NCI-H748 (cell line): ENCODE measurements around the gene KCNQ2.

ENCODE experiments used
- DNase-seq: peaks from one replicate; lab custom pipeline; 2025; ENCODE audit not compliant: unreplicated experiment; lab: John Stamatoyannopoulos, UW

KCNQ2 gene

DNA sequence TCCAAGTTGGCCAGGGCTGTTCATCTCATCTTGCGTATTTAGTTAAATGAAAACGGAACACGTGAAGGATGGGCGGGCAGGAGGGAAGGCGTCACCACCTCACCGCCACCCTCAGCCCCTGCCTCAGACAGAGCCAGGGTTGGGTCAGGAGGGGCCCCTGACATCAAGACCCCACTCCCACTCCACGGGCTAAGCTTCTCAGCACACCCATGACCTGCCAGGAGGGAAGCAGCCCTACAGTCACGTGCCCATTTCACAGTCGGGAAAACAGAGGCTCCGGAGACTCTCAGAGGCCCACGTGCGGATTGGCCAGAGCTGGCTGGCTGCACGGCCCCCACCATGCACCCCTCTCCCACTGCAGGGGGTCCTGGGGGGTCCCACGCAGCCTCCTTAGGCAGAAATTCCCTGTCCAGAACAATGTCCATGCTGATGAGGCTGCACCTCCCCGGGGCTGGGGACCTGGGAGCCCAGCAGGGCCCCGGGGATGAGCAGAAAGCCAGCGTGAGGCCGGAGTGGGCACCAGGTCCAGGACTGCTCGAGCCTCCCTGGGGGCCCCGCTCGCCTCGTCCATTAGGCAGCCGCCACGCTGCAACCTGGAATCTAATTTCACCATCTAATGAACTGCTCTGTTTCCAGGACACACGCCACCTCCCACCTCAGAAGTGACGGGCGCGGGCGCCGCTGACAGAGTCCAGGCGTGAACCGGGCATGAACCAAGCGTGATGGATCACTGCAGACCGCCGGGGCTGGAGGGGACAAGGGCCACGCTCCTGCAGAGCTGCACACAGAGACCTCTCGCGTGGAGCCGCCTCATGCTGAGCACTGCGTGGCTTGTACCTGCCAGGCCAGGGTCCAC, 15.8 kb downstream of the KCNQ2 start:
- peak; percentile 19 for DNase-seq

DNA sequence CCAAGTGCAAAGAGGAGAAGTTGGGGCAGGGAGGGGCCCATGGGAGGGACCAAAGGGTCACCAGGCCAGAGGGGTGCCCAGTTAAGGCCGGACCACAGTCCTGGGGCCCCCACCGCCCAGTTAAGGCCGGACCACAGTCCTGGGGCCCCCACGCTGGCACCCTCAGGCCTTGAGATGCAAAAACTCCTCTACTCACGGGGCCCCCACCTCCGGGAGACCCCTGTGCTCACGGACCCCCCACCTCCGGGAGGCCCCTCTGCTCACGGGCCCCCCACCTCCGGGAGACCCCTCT, 16.9 kb downstream of the KCNQ2 start:
- DNase-seq, result no peak

DNA sequence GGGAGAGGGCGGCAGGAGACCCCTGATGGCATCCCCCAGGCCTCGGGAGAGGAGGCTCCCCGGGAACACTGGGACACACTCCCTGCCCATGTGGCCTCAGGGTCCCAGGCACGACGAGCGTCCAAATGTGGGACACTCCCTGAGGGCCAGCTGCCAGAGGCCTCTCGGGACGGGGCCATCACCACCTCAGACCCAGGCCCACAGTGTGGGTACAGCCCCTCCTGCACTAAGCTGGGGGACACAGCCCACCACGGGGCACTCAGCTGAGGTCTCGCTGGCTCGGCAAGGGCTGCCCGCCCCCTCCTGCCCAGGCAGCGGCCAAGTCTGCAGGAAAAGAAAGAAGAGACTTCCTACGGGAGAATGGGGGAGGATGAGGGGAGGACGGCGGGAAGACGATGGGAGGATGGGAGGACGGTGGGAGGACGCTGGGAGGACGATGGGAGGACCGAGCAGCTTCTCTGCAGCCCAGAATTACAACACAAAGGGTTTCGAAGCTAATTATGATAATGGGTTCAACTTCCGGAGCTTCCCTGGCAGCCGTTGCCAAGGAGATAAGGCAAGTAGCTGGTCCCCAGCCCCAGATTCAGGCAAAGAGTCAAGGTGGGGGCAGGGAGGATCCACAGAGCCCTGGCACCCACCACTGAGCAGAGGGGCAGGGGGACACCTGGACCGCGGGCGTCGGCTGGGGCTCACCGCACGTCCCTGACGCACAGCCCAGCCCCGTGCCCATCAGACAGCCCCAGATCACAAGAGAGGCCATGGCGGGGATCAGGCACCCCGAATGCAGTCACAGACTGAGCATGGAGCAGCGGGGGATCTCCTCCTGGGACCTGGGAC, 17.5 kb downstream of the KCNQ2 start:
- peak; percentile 91 for DNase-seq

DNA sequence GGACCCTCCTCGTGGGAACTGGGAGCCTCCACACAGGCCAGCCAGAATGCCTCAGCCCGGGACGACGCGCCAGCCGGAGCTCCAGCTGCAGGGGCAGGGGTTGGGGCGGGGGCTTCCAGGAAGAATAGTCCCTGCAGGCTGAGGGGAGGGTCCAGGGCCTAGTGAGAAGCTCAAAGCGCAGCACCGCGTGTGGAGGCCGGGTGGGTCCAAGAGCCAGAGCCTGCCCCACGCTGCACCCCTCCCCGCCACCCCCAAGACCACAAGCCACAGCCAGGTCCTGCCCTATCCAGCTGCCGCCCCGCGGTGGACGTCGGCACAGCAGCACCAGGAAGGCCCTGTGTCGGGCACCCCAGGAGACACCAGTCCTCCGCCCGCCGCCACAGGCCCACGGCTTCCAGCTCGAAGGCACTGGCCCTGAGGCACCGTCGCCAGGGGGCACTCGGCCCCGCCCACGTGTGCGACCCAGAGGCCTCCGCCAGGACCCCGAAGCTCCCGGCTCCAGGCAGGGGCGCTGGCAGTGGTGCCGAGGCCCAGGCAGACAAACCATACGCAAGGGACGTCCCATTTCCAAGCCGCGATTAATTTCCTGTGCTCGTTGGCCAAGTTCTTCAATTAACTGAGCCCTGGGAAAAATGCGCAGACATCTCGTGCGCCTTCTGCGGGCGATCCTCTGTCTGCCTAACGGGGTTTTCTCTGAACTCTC, 19.5 kb downstream of the KCNQ2 start:
- no peak for DNase-seq

DNA sequence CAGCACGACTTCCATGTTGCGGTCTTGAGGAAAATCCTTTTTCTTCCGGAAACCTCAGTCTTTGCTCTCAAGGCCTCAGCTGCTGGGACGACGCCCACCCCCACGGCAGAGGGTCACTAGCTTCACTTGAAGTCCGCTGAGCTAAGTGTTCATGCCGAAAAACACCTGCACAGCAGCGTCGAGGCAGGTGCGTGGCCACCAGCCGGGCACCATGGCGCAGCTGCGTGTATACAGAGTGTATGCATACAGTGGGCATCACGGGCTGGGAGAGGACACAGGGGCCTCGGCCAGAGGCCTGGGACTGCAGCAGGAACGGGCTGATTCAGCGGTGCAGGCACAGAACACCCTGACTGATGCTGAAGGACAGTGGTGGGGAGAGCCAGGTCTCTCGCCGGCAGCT, 20.1 kb downstream of the KCNQ2 start:
- DNase-seq, result no peak

DNA sequence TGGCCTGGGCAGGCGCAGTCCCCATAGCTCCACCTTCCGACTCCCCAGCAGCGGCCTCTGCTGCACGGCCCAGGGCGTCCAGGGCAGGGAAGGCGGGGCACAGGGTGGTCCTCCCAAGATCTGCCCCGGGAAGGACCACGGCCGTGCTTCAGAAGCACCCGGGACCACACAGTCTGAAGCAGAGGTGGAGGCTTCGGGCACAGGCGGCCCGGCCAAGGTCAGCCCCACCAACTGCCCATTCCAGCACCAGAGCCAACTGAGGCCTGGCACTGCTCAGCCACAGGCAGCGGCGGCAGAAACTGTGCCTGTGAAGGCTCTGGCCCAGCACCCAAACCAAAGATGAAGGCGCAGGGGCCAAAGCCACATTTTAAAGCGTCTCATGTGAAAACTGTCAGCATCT, 20.6 kb downstream of the KCNQ2 start:
- DNase-seq, result no peak

DNA sequence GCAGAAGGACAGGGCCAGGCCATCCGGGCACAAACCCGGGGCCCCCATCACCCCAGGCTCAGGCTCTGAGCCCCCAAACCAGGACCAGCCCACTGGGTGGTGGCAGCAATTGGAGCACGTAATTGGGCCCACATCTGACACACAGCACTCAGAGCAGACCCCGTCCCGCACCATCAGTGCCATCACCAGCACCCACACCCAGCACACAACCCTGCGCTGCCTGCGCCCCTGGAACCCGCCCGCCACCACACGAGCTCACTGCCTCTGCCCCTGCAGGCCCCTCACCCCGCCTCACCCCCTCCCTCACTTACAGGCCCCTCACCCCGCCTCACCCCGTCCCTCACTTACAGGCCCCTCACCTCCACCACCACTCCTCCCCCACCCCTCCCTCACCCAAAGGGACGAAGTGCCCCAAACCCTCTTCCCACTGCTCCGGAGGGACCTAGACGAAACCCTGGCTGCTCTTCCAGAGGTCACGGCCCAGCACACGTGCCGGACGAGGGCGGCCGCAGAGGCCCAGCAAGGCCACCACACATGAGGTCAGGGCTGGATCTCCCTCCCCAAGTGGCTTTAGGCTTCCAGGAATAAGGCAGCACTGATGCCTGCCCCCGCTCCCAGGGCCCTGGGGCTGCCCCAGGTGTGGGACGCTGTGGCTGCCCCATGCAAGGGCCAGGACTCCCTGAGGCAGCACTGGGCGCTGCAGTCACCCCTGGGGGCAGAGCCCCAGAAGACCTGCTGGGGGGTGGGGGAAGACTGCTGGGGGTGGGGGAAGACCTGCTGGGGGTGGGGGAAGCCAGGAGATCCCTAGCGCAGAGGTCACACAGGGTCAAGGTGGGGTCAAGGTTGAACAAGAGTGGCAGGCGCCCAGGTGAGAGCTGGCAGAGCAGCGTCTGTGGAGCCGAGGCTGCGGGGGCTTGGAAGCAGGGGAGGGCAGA, 22.4 kb downstream of the KCNQ2 start:
- no peak for DNase-seq

DNA sequence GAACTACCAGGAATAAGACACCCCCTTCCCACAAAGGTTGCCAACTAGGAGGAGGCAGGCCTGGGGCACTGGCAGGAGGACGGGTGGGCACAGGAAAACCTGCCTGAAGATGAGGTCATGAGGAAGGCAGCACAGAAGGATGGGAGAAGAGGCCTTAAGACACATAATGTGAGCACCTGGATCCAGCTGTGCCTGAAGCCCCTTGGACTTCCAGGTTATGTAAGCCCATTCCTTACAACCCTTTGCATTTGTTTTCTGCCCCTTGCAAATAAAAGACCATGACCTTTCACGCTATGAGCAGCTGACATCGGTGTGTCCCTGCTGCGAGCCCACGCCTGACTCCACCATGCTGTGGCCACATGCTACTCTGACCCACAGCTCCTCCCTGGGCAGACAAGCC, 23.4 kb downstream of the KCNQ2 start:
- DNase-seq, result no peak

DNA sequence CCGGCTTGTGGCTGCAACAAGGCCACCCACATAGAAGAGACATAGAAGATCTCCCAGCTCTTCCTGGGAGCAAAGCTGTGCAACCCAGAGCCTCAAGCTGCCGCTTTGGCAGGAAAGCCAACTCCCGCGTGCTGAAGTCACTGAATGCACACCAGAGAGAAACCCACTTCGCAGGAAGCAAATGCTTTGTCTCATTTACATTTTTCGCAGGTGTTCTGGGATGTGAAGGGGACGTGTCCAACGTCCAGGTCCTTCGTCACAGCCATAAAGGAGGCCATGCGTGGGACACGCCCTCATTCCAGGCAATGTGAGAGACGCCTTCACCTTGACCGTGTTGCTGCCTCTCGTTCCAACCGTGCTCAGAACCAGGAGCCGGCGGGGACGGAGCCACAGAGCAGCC, 24.4 kb downstream of the KCNQ2 start:
- DNase-seq, result peak; percentile 24

DNA sequence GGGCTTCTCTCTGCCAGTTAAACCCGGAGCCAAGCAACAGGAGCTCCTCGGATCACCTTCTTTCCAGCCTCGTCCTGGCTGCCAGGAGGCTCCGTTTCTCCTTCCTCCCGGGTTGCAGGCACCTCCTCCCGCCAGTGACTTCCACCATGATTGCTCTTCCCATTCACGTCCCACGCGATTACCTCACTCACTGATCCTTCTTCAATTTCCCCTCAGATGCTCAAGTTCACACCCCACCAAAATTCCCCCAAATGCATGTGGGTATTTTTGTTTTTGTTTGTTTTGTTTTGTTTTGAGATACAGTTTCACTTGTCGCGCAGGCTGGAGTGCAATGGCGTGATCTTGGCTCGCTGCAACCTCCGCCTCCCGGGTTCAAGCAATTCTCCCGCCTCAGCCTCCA, 25.1 kb downstream of the KCNQ2 start:
- no peak for DNase-seq

DNA sequence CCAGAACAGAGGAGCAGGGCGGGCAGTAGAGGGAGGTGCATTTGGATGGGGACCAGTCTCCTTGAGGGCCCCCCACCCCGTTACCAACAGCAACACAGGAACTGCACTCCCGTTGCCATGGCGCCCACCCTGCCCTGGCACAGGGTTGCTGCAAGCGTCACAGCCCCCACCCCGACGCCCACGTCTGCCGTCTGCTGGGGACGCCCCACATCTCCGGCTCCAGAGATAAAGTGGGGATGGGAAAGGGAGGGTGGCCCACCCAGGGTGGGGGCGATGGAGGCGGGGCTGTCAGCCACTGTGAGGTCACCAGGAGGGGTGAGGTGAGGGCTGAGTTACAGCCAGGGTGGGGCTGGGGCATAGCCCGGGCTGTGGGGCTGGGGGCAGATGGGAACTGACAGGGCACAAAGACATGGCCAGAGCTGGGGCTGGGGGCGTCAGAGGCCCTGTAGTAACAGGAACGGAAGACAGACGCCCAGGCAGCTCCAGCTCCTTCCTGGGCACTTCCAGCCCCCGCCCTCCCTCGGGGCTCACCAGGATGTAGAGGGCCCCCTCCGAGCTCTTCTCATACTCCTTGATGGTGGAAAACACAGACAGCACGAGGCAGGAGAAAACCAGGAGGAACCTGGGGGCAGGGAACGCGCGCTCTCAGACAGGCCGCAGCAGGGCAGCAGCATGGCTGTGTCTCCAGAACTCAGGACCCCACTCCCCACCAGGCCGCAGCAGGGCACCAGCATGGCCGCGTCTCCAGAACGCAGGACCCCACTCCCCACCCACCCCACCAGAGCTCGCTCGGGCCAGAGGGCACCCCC, 26.0 kb downstream of the KCNQ2 start:
- DNase-seq, result no peak

DNA sequence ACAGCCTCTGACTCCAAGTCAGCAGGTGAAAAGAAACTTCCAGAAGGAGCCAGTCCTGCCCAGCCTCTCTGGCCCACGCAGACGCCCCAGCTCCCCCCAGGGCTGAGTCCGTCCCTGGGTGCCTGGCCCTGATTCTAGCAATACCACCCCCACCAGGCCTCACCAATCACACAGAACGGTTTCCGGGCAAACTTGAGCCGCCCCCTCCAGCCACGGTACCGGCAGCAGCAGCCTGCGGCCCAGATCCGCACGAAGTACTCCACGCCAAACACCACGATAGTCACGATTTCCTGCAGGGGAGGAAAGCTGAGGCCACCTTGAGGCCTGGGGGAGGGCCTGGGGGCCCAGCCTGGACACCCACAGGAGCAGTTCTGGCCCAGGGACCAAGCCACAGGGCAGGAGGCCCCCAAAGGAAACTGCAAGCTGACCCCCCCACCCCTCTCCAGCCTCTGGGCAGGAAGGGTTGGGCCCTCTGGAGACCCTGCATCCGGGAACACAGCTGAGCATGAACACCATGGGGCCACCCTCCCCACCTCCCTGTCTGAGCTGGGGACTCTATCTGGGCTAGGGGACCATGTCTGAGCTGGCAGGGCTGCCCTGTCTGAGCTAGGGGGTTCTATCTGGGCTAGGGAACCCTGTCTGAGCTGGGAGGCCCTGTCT, 27.2 kb downstream of the KCNQ2 start:
- DNase-seq, result no peak

DNA sequence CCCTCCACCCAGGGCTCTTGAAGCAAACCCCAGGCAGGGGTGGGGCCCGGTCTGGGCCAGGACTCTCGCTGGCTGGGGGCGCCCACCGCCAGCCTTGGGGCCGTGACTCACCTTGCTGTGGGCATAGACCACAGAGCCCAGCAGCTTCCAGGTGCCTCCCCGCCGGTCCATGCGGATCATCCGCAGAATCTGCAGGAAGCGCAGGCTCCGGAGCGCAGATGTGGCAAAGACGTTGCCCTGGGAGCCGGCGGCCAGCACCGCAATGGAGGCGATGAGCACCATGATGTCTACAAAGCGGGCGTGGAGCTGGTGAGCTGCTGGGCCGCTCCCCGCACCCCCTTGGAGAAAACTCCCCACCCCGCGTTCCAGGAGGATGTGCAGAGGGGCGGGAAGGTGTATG, 27.9 kb downstream of the KCNQ2 start:
- DNase-seq, result no peak

DNA sequence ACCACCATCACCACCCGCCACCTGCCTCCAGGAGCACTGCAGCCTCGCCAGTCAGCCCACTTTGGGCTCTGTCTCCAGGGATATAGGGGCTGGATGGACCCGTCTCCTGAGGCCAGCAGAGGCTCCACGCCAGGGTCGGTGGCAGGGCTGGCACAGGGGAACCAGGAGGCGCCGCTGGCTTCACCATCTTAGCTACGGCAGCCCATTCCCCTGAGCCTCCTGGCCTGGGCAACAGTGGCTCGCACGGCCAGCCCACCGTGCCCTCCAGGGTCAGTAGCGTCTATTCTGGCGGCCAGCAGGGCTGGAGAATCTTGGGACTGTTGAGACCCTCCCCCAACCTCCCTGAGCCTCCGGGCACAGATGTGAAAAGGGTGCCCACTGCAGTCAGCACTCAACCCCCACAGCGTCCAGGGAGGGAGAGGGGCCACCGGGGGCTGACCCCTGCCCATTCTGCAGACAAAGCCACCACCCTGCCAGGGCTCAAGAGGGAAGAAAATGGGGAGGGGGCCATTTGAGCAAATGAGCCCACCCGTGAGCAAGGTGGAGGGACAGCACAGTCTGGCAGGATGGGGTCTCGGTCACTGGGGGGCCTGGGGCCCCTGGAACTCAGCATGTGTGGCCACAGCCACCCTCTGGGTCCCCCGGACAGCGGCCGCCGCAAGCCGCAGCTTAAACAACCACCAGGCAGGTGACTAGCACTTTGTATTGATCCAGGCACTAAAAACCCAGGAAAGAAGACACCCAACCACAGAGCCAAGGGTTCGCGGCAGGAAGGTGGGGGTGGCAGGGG, 28.7 kb downstream of the KCNQ2 start:
- no peak for DNase-seq

DNA sequence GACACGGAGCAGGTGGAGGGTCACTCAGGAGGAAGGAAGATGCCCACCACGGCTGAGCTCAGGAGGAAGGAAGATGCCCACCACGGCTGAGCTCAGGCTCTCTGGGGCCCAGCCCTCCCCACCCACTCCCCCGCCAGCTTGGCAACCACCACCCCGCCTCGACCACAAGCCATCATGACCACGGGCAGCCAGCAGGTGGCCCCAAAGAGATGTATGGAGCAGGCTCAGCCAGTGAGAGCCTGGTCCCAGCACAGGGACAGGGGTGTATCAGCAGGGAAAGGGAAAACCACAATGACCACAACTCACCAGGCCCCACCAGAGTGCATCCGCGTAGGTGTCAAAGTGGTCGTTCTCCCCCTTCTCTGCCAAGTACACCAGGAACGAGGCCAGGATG, 30.4 kb downstream of the KCNQ2 start:
- peak; percentile 50 for DNase-seq

DNA sequence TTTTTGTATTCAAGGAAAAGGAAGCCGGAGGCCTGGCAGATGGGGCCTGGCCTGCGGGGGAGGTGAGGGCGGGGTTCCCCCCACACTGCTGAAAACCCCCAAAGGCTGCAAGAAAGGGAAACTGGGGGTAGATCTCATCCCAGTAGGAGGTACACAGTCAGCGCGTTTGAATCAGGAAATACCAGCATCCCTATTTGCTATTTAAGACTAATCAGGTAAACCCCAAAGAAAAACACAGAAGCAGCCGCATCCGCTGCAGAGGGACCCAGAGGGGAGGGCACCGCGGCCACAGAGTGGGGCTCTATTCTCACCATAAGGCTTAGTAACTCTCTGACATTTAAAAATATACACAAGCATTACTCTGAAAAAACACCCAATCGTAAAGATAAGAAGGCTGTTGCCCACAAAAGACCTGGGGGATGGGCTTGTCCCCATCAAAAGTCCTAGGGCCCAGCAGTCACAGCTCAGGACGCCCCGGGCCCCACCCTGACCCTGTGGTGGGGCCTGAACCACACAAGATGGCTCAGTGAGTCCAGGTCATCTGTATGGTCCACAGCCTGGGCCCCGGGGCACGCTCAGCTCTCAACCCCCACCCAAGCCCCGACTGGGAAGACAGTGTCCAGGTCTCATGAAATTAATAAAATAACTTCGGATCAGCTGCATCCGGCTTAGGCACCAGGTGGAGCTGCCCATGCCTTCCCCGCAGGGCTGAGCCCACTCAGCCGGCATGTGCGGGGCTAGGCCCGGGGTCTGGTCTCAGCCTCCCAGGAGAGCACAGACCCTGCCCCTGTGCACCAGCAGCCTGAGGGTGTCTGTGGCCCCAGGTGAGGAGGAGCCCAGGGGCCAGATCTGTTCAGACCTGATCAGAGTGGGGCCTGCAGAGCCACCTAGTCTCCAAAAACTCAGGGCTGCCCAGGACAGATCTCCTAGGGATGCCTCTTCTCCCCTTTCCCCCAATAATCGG, 31.0 kb downstream of the KCNQ2 start:
- no peak for DNase-seq

DNA sequence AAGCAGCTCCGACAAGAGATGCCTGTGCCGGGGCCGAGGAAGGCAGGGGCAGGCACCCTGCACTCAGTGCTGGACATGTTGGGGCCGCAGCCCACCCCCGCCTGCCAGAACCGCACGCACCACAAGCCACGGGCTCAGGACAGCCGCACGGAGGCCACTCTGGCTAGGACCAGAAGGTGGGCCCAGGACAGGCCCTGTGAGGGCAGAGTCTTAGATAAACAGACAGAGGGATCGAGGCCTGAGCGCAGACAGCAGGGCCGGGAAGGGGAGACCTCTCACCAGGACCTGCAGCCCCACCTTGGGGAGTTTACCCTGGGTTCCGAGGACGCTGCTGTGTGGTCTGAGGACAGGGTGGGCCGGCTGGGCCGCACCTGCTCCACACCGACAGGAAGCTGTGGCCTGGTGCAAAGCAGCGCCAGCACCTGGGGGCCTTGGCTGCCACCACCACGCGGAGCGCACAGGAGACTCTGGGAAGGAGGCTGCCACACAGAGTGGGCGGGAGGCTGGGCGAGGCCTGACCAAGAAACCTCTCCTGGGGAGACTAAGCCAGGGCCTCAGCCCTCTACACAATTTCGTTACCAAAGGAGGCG, 32.0 kb downstream of the KCNQ2 start:
- DNase-seq, result no peak
